GM12874 (cell line): ENCODE results near the gene ADAM10.

Experiments
- TF ChIP-seq, protein P1 (sequence below): IDR thresholded peaks from 2 replicates; pipeline ENCODE4 v1.5.1; 2011; ENCODE audit warnings: low read depth, mild to moderate bottlenecking, control low read depth, low read length, moderate library complexity; ENCODE audit not compliant: insufficient read depth

The ADAM10 gene

DNA sequence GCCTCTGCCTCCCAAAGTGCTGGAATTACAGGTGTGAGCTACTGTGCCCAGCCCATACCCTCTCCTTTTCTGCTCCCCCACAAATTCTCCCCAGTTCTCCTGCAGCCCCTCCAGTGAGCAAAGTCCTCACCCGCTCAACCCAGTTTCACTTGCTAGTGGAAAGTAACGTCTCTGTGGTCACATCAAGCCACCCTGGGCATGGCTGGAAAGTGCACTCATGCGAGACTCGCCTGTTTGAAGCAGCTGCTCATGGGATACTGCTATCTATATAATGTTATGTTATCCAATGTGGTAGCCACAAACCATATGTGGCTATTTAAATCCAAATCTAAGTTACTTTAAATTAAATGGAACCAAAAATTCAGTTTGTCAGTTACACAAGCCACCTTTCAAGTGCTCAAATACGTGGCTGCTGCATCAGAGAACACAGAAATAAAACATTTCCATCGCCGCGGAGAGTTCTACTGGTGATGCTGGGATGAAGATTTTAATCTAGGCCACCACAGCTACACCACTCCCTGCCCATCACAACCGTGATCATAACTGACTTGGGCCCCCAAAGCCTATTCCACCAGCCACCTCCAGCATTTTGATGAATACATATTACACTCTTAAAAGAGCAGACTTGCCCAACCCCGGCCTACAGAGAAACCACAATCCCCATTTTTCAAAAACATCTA, 198.3 kb downstream of the ADAM10 start:
- TF ChIP-seq, protein P1, sequence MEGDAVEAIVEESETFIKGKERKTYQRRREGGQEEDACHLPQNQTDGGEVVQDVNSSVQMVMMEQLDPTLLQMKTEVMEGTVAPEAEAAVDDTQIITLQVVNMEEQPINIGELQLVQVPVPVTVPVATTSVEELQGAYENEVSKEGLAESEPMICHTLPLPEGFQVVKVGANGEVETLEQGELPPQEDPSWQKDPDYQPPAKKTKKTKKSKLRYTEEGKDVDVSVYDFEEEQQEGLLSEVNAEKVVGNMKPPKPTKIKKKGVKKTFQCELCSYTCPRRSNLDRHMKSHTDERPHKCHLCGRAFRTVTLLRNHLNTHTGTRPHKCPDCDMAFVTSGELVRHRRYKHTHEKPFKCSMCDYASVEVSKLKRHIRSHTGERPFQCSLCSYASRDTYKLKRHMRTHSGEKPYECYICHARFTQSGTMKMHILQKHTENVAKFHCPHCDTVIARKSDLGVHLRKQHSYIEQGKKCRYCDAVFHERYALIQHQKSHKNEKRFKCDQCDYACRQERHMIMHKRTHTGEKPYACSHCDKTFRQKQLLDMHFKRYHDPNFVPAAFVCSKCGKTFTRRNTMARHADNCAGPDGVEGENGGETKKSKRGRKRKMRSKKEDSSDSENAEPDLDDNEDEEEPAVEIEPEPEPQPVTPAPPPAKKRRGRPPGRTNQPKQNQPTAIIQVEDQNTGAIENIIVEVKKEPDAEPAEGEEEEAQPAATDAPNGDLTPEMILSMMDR: no peak

DNA sequence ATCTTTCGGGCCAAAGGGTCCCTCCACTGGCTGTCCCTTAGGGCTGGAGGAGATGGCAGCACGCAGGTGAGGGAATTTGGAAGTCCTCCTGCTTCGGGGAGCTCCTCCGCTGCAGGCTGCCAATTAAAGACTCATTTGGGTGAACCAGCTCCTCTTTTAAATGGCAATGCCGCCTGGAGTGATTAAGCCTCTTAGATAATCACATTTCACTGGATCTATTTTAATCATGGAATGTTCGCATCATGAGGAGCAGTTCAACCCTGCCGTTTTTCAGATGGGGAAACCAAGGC, 199.8 kb downstream of the ADAM10 start:
- TF ChIP-seq, protein P1: no peak

- TF ChIP-seq, protein P1: no peak
Measured at GRCh38 chr15:58549013-58549784, 200.3 kb downstream of the ADAM10 start.

- TF ChIP-seq, protein P1: no peak
Measured at GRCh38 chr15:58548308-58549012, 201.0 kb downstream of the ADAM10 start.

GRCh38 chr15:58547628-58548307, 201.7 kb downstream of the ADAM10 start:
- TF ChIP-seq, protein P1: no peak

DNA sequence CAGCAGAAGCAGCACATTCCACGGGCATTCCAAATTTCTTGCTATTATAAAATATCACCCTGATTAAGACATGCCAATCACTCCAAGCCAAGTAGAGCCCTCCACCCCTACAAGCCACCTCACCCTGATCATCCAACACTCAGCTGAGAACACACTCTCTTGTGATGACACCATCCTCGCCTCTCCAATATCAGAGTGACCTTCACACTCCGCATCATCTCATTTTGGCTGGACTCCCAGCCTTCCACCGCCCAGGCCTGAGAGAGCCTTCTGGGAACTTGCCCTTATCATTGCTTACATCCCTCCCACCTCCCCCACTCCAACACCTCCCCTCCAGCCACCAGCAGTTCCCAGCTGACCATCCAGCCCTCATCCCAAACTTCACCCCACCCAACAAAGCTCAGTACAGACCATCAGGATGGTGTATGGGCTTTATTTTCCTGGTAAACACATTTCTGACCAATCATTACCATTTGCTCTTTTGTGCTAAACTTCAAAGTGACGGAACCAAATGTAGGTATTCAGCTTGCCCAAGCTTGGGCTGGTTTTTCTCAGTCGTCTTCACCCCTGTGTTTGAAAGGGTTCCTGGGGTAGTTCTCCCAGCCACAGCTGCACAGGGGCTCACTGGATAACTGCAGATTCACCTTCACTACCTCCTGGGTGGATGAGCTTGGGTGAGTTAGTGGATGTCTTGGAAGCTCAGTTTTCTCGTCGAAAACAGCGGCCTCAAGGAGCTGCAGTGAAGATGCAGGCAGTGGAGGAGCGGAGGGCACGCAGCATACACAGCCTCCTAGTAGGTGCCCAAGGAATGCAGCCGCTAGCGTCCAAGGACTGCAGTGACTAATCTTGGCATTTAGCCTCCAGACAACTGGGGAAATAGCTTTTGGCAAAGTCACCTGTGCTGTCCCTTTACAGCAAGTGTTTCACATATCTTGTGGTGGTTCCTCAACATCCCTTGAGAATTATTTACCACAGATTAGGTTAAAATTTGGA, 202.6 kb downstream of the ADAM10 start:
- TF ChIP-seq, protein P1: no peak
